K562 (cell line): ENCODE results near the gene ZMIZ1. TPM values are rescaled to one million over a fixed set of nuclear protein-coding genes. Genes with fewer than 3 reads are reported as not detected.
A peak's percentile ranks its signal among the peaks of the same experiment; 100 is the strongest.

Source experiments
- BCOR ChIP-seq: fragments of 450-650 bp; IDR thresholded peaks from 2 replicates; pipeline ENCODE4 v1.6.1; 2016
- CBFA2T3 ChIP-seq: fragments of 450-650 bp; IDR thresholded peaks from 2 replicates; pipeline ENCODE4 v1.6.1; 2017
- CREB1 ChIP-seq, 2 experiments: sonication (generic) in 1 of 2; formaldehyde crosslinking in 1 of 2; IDR thresholded peaks; 2 replicates each; pipeline versions ENCODE4 v1.6.1 to v1.8.0; 2012 to 2022; ENCODE audit warnings: inconsistent platforms in 1 of 2, mild to moderate bottlenecking in 1 of 2, missing genetic modification reagents in 1 of 2, moderate library complexity in 1 of 2
- FUS ChIP-seq: fragments of 200-400 bp; formaldehyde crosslinking; optimal IDR thresholded peaks from 2 replicates; pipeline ENCODE3; 2017; ENCODE audit warnings: low read depth, low read length
- HDAC8 ChIP-seq: fragments of 450-650 bp; IDR thresholded peaks from 2 replicates; pipeline ENCODE4 v1.6.1; 2016; ENCODE audit warnings: mild to moderate bottlenecking, missing genetic modification characterization, moderate library complexity, missing compliant biosample characterization
- HNRNPH1 ChIP-seq: fragments of 200-400 bp; formaldehyde crosslinking; optimal IDR thresholded peaks from 2 replicates; pipeline ENCODE3; 2017; ENCODE audit warnings: low read depth, mild to moderate bottlenecking, low read length, moderate library complexity
- NCOR1 ChIP-seq: fragments of 450-650 bp; IDR thresholded peaks from 2 replicates; pipeline ENCODE4 v1.6.1; 2016; ENCODE audit warnings: mild to moderate bottlenecking, moderate library complexity
- NFIX ChIP-seq: fragments of 250-450 bp; sonication (Bioruptor Pico); IDR thresholded peaks from 2 replicates; pipeline ENCODE4 v1.4.0; 2020; ENCODE audit warnings: low read depth, mild to moderate bottlenecking, moderate library complexity
- NONO ChIP-seq, 2 experiments: fragments of 200-400 bp in 1 of 2; fragments of 450-650 bp in 1 of 2; formaldehyde crosslinking in 1 of 2; IDR thresholded peaks; 2 replicates each; pipeline ENCODE4 v1.6.1; 2017; ENCODE audit warnings: low read depth in 2 of 2, mild to moderate bottlenecking in 2 of 2, moderate library complexity in 2 of 2, low read length in 1 of 2
- NR2C2 ChIP-seq, 2 experiments: fragments of 200-800 bp in 1 of 2; sonication (Bioruptor generic) in 1 of 2; sonication (generic) in 1 of 2; formaldehyde crosslinking in 1 of 2; IDR thresholded peaks; 2 replicates each; pipeline versions ENCODE4 v1.6.1 to v1.8.0; 2016 to 2022; ENCODE audit warnings: mild to moderate bottlenecking in 1 of 2, missing compliant biosample characterization in 1 of 2, missing genetic modification characterization in 1 of 2, missing genetic modification reagents in 1 of 2
- SREBF2 ChIP-seq: sonication (generic); formaldehyde crosslinking; IDR thresholded peaks from 2 replicates; pipeline ENCODE4 v1.4.0; 2020; ENCODE audit warnings: mild to moderate bottlenecking, missing genetic modification reagents
- ZBED1 ChIP-seq: IDR thresholded peaks from 2 replicates; pipeline ENCODE4 v1.6.1; 2014
- ZNF175 ChIP-seq: fragments of 200-800 bp; sonication (Bioruptor generic); IDR thresholded peaks from 2 replicates; pipeline ENCODE4 v1.6.1; 2016; ENCODE audit warnings: low read depth, mild to moderate bottlenecking, missing genetic modification characterization, missing compliant biosample characterization
- ZNF24 ChIP-seq: fragments of 450-650 bp; IDR thresholded peaks from 2 replicates; pipeline ENCODE4 v1.6.1; 2016
- ZNF316 ChIP-seq: fragments of 450-650 bp; IDR thresholded peaks from 2 replicates; pipeline ENCODE4 v1.6.1; 2016
- ZNF551 ChIP-seq: fragments of 250-450 bp; sonication (Bioruptor Pico); IDR thresholded peaks from 2 replicates; pipeline ENCODE4 v1.5.0; 2021; ENCODE audit warnings: mild to moderate bottlenecking, moderate library complexity
- ZNF79 ChIP-seq: fragments of 250-450 bp; sonication (Bioruptor Pico); IDR thresholded peaks from 2 replicates; pipeline ENCODE4 v1.4.0; 2020; ENCODE audit warnings: low read depth, mild to moderate bottlenecking, moderate library complexity
- polyA plus RNA-seq, 8 experiments: library from polyadenylated mRNA; depleted of rRNA in 4 of 8; stranded (reverse) in 5 of 8; unstranded in 3 of 8; fragments of >200 nt; fragmentation: Nextera tagmentation in 2 of 8; fragmentation: Illumina TruSeq in 1 of 8; extraction: Ambion mirVana in 2 of 8; extraction: Trizol in 1 of 8; gene quantifications; 2 replicates each; pipeline versions ENCODE4 v1.2.1 to v1.2.3, GENCODE V29; 2011 to 2014; ENCODE audit warnings: inconsistent platforms in 1 of 8, missing spikeins in 1 of 8
- total RNA-seq, 7 experiments: library from RNA; depleted of rRNA in 6 of 7; stranded (reverse); fragments of >200 nt in 6 of 7; fragmentation: Illumina TruSeq in 2 of 7; extraction: Trizol in 2 of 7; gene quantifications; 2 replicates each; pipeline versions ENCODE4 v1.2.1 to v1.2.3, GENCODE V29; 2011 to 2021; ENCODE audit warnings: low replicate concordance in 1 of 7
- TF ChIP-seq, protein P1 (sequence below), 2 experiments: fragments of 450-650 bp; IDR thresholded peaks; 2 replicates each; pipeline ENCODE4 v1.6.1; 2016
- TF ChIP-seq, protein P2 (sequence below): sonication (generic); formaldehyde crosslinking; IDR thresholded peaks from 2 replicates; pipeline ENCODE4 v1.8.0; 2022; ENCODE audit warnings: mild to moderate bottlenecking, low read depth, missing genetic modification reagents
- TF ChIP-seq, protein P3 (sequence below): fragments of 450-650 bp; formaldehyde crosslinking; IDR thresholded peaks from 2 replicates; pipeline ENCODE4 v1.4.0; 2020; ENCODE audit warnings: mild to moderate bottlenecking, moderate library complexity
- TF ChIP-seq, protein P4 (sequence below): fragments of 200-400 bp; formaldehyde crosslinking; IDR thresholded peaks from 2 replicates; pipeline ENCODE4 v1.6.1; 2017; ENCODE audit warnings: mild to moderate bottlenecking, low read depth, low read length, moderate library complexity

Gene ZMIZ1
- total and polyA plus RNA-seq, 9 of the 15 experiments (the other 6 are each of a cell fraction or from before 2014, with no cell fraction given): 1.0 to 37.3 (median 4.3) TPM

DNA sequence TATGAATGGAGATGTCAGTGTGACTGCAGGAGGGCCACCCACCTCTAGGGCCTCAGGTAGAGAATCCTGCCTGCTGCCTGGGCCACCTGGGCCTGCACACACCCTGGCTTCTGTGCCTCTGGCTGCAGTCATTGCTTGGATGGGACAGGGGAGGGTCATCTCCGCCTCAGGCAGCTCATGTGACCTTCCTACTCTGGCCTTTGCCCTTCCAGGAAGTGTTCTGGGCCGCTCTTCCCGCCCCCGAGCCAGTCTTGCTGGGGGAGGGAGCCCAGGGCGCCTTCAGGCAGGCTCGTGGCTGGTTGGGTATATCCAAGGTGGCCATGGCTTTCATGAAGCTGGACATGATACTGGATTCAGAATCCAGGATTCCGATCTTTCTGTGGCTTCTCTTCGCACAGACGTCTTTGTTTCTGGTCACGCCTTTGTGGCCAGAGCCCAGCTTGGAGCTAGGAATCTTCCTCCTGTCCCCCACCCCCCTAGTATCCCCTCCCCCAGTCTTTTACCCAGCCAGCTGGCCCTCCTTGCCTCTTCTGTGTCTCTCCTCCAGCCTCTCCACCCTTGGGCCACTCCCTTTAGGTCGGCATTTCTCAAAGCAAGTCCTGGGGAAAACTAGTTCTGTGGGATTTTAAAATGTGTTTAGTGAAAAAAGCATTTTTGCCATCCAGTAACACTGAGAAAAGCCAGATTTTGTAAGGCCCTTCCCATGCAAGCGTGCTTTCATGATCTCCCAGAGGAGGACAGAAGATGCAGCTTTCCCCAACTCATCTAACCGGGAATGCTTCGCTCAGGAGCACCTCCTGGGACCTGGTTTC, 119.6 kb downstream of the ZMIZ1 start (continued):
- TF ChIP-seq, protein P1, sequence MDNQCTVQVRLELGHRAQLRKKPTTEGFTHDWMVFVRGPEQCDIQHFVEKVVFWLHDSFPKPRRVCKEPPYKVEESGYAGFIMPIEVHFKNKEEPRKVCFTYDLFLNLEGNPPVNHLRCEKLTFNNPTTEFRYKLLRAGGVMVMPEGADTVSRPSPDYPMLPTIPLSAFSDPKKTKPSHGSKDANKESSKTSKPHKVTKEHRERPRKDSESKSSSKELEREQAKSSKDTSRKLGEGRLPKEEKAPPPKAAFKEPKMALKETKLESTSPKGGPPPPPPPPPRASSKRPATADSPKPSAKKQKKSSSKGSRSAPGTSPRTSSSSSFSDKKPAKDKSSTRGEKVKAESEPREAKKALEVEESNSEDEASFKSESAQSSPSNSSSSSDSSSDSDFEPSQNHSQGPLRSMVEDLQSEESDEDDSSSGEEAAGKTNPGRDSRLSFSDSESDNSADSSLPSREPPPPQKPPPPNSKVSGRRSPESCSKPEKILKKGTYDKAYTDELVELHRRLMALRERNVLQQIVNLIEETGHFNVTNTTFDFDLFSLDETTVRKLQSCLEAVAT (IDR thresholded peaks at IDR 0.05): no peak
- TF ChIP-seq NCOR1 (no peak), BCOR (no peak), ZNF175 (CRISPR knock-in tag) (no peak), CBFA2T3 (peak; percentile 26; the same call in 1 of the 2 replicates), FUS (no peak), HNRNPH1 (no peak), NFIX (CRISPR knock-in tag) (no peak), CREB1 (IDR thresholded peaks at IDR 0.05) (no peak), CREB1 (CRISPR knock-in tag; IDR thresholded peaks at IDR 0.05) (no peak), ZNF24 (no peak), ZBED1 (no peak), ZNF316 (no peak), SREBF2 (CRISPR knock-in tag) (no peak), NR2C2 (CRISPR knock-in tag; IDR thresholded peaks at IDR 0.05) (peak; percentile 49; the same call in 1 of the 2 replicates), NR2C2 (tag; IDR thresholded peaks at IDR 0.05) (peak; percentile 88), ZNF551 (CRISPR knock-in tag) (no peak), ZNF79 (CRISPR knock-in tag) (no peak), HDAC8 (no peak), NONO (IDR thresholded peaks at IDR 0.05; ENCODE audit: low read depth in 2 of 2, low read length in 1 of 2) (no peak)
- TF ChIP-seq, protein P2, sequence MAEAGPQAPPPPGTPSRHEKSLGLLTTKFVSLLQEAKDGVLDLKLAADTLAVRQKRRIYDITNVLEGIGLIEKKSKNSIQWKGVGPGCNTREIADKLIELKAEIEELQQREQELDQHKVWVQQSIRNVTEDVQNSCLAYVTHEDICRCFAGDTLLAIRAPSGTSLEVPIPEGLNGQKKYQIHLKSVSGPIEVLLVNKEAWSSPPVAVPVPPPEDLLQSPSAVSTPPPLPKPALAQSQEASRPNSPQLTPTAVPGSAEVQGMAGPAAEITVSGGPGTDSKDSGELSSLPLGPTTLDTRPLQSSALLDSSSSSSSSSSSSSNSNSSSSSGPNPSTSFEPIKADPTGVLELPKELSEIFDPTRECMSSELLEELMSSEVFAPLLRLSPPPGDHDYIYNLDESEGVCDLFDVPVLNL (CRISPR knock-in tag): no peak
- TF ChIP-seq, protein P3, sequence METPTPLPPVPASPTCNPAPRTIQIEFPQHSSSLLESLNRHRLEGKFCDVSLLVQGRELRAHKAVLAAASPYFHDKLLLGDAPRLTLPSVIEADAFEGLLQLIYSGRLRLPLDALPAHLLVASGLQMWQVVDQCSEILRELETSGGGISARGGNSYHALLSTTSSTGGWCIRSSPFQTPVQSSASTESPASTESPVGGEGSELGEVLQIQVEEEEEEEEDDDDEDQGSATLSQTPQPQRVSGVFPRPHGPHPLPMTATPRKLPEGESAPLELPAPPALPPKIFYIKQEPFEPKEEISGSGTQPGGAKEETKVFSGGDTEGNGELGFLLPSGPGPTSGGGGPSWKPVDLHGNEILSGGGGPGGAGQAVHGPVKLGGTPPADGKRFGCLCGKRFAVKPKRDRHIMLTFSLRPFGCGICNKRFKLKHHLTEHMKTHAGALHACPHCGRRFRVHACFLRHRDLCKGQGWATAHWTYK (CRISPR knock-in tag): no peak
- TF ChIP-seq, protein P4, sequence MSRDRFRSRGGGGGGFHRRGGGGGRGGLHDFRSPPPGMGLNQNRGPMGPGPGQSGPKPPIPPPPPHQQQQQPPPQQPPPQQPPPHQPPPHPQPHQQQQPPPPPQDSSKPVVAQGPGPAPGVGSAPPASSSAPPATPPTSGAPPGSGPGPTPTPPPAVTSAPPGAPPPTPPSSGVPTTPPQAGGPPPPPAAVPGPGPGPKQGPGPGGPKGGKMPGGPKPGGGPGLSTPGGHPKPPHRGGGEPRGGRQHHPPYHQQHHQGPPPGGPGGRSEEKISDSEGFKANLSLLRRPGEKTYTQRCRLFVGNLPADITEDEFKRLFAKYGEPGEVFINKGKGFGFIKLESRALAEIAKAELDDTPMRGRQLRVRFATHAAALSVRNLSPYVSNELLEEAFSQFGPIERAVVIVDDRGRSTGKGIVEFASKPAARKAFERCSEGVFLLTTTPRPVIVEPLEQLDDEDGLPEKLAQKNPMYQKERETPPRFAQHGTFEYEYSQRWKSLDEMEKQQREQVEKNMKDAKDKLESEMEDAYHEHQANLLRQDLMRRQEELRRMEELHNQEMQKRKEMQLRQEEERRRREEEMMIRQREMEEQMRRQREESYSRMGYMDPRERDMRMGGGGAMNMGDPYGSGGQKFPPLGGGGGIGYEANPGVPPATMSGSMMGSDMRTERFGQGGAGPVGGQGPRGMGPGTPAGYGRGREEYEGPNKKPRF: no peak
